HepG2 (cell line): ENCODE measurements around the gene MTO1. TPM values are rescaled to one million over a fixed set of nuclear protein-coding genes. Genes with fewer than 3 reads are reported as not detected.
A peak's percentile ranks its signal among the peaks of the same experiment; 100 is the strongest.
"Not testable (repeated sequence)": the region's sequence is repeated elsewhere in the genome, so short reads cannot be mapped to it uniquely, and the experiment has no call there.

Source experiments
- ATAC-seq: fragments of 200-7000 bp; cut with Tn5 transposase; 3 replicates; pipeline ENCODE4 v1.9.1; 2020; ENCODE audit warnings: mild to moderate bottlenecking, moderate library complexity
- BruUV-seq: library from RNA; stranded (reverse); fragments of 400-500 nt; replicated peaks from 2 replicates; lab custom pipeline; 2021; lab: Mats Ljungman, UMichigan
- CTCF ChIA-PET: fragments of 300-600 bp; formaldehyde crosslinking; extraction: SDS; loops from one replicate; lab custom pipeline; 2021; ENCODE audit warnings: low total read pairs, inconsistent platforms, low intra/inter-chr PET ratio; lab: Yijun Ruan, JAX
- POLR2A ChIA-PET: fragments of 350-600 bp; sonication (Branson Sonifier 250); formaldehyde crosslinking; loops from one replicate; lab custom pipeline; 2020; ENCODE audit warnings: antibody characterized with exemption, inconsistent platforms; lab: Yijun Ruan, JAX
- DNase-seq: peaks from one replicate; pipeline ENCODE4 v3.0.0-alpha.2; 2015; ENCODE audit warnings: low spot score
- FAIRE-seq: peaks from 3 replicates; lab custom pipeline; 2011; peaks lifted over from hg19 to GRCh38; lab: Jason Lieb, UNC
- H2AFZ ChIP-seq: one replicate; pipeline ENCODE4 v1.6.1; 2011; ENCODE audit warnings: low read length, inconsistent platforms
- H3K27ac ChIP-seq: fragments of 300-600 bp; 3 replicates; pipeline ENCODE4 v1.8.0; 2011; ENCODE audit warnings: mixed run types, mild to moderate bottlenecking, mixed read lengths, low read length, inconsistent platforms; ENCODE audit not compliant: insufficient read depth; ENCODE audit errors: extremely low read length
- H3K27me3 ChIP-seq, 2 experiments: fragments of 200-600 bp in 1 of 2; 2 replicates in 1 of 2; 3 replicates in 1 of 2; pipeline versions ENCODE4 v1.6.0 to v1.8.0; 2011; ENCODE audit warnings: low read length in 2 of 2, mild to moderate bottlenecking in 2 of 2, moderate library complexity in 2 of 2, inconsistent platforms in 1 of 2; ENCODE audit not compliant: insufficient read depth in 2 of 2, control insufficient read depth in 1 of 2
- H3K36me3 ChIP-seq, 2 experiments: fragments of 200-600 bp in 1 of 2; replicated peaks in 1 of 2; 2 replicates in 1 of 2; 3 replicates in 1 of 2; pipeline versions ENCODE4 v1.5.1 to v1.8.0; 2011; ENCODE audit warnings: low read length in 2 of 2, inconsistent platforms in 1 of 2; ENCODE audit not compliant: insufficient read depth in 2 of 2, control insufficient read depth in 1 of 2
- H3K4me1 ChIP-seq: 2 replicates; pipeline ENCODE4 v1.5.1; 2012; ENCODE audit warnings: low read length, inconsistent platforms; ENCODE audit not compliant: insufficient read depth
- H3K4me2 ChIP-seq: 2 replicates; pipeline ENCODE4 v1.6.0; 2011; ENCODE audit warnings: low read depth, low read length, inconsistent platforms
- H3K4me3 ChIP-seq, 3 experiments: fragments of 200-600 bp in 1 of 3; sonication (generic), shearing (Covaris generic) in 1 of 3; replicated peaks in 1 of 3; 2 replicates each; pipeline ENCODE4 v1.5.1; 2011 to 2016; ENCODE audit warnings: low read length in 3 of 3, inconsistent platforms in 2 of 3, low read depth in 2 of 3, mild to moderate bottlenecking in 2 of 3, control low read depth in 1 of 3, mixed read lengths in 1 of 3; ENCODE audit not compliant: insufficient read depth in 1 of 3
- H3K79me2 ChIP-seq: one replicate; pipeline ENCODE4 v1.6.1; 2011; ENCODE audit warnings: low read length, inconsistent platforms; ENCODE audit not compliant: insufficient read depth
- H3K9ac ChIP-seq: 2 replicates; pipeline ENCODE4 v1.6.0; 2011; ENCODE audit warnings: mild to moderate bottlenecking, low read depth, low read length, inconsistent platforms; ENCODE audit not compliant: insufficient read depth
- H3K9me3 ChIP-seq: 2 replicates; pipeline ENCODE4 v1.5.1; 2012; ENCODE audit warnings: mild to moderate bottlenecking, low read length
- H4K20me1 ChIP-seq: 2 replicates; pipeline ENCODE4 v1.6.0; 2011; ENCODE audit warnings: inconsistent platforms, mild to moderate bottlenecking, low read length, moderate library complexity; ENCODE audit not compliant: insufficient read depth
- ARID2 ChIP-seq: sonication (generic); formaldehyde crosslinking; IDR thresholded peaks from 2 replicates; pipeline ENCODE4 v1.8.1; 2022; ENCODE audit warnings: mild to moderate bottlenecking, missing genetic modification reagents, borderline replicate concordance
- ATF7-NPFF ChIP-seq: sonication (generic); formaldehyde crosslinking; IDR thresholded peaks from 2 replicates; pipeline ENCODE4 v1.8.1; 2023; ENCODE audit warnings: mild to moderate bottlenecking, low read depth, missing genetic modification reagents, moderate library complexity
- BHLHE40 ChIP-seq: IDR thresholded peaks from 2 replicates; pipeline ENCODE4 v1.6.1; 2011; ENCODE audit warnings: low read length, improper control_type of control experiment
- CC2D1A ChIP-seq: sonication (generic); formaldehyde crosslinking; IDR thresholded peaks from 2 replicates; pipeline ENCODE4 v1.8.1; 2023; ENCODE audit warnings: mild to moderate bottlenecking, missing genetic modification reagents
- FOXA1 ChIP-seq, 2 experiments: fragments of 450-650 bp in 1 of 2; sonication (generic) in 1 of 2; formaldehyde crosslinking in 1 of 2; IDR thresholded peaks; 2 replicates each; pipeline versions ENCODE4 v1.4.0 to v1.6.1; 2016 to 2020; ENCODE audit warnings: missing genetic modification reagents in 1 of 2
- KMT2A ChIP-seq: sonication (generic); formaldehyde crosslinking; IDR thresholded peaks from 2 replicates; pipeline ENCODE4 v1.4.0; 2020; ENCODE audit warnings: missing genetic modification reagents
- MAFK ChIP-seq, 2 experiments: IDR thresholded peaks in 1 of 2; conservative IDR thresholded peaks in 1 of 2; 2 replicates each; pipeline ENCODE4 v1.6.1; 2011; ENCODE audit warnings: improper control_type of control experiment in 2 of 2, low read length in 2 of 2
- MTA1 ChIP-seq: sonication (generic); formaldehyde crosslinking; IDR thresholded peaks from 2 replicates; pipeline ENCODE4 v1.4.0; 2020; ENCODE audit warnings: missing genetic modification reagents, mild to moderate bottlenecking, borderline replicate concordance
- PCBP2 ChIP-seq: fragments of 200-400 bp; formaldehyde crosslinking; optimal IDR thresholded peaks from 2 replicates; pipeline ENCODE3; 2018; ENCODE audit warnings: low read length, low read depth; ENCODE audit not compliant: poor library complexity, severe bottlenecking
- RBM39 ChIP-seq: fragments of 200-400 bp; formaldehyde crosslinking; IDR thresholded peaks from one replicate; pipeline ENCODE4 v1.6.1; 2018; ENCODE audit warnings: antibody characterized with exemption, mild to moderate bottlenecking, low read depth, low read length; ENCODE audit not compliant: poor library complexity, severe bottlenecking
- SPEN ChIP-seq: sonication (generic); formaldehyde crosslinking; IDR thresholded peaks from 2 replicates; pipeline ENCODE4 v1.5.1; 2020; ENCODE audit warnings: low read depth, mild to moderate bottlenecking, missing genetic modification reagents
- STAT5B ChIP-seq: sonication (generic); formaldehyde crosslinking; IDR thresholded peaks from 2 replicates; pipeline ENCODE4 v1.4.0; 2020; ENCODE audit warnings: missing genetic modification reagents
- ZFP36L1 ChIP-seq: sonication (generic); formaldehyde crosslinking; IDR thresholded peaks from 2 replicates; pipeline ENCODE4 v1.8.0; 2022; ENCODE audit warnings: mild to moderate bottlenecking, missing genetic modification reagents, moderate library complexity
- ZFP36L2 ChIP-seq: sonication (generic); formaldehyde crosslinking; IDR thresholded peaks from 2 replicates; pipeline ENCODE4 v1.4.0; 2020; ENCODE audit warnings: missing genetic modification reagents
- ZMYM3 ChIP-seq: sonication (generic); formaldehyde crosslinking; IDR thresholded peaks from 2 replicates; pipeline ENCODE4 v1.5.1; 2020; ENCODE audit warnings: mild to moderate bottlenecking, missing genetic modification reagents
- ZNF546 ChIP-seq: sonication (generic); formaldehyde crosslinking; conservative IDR thresholded peaks from 2 replicates; pipeline ENCODE4 v1.8.1; 2023; ENCODE audit warnings: mild to moderate bottlenecking, missing genetic modification reagents
- ZNF589 ChIP-seq: sonication (generic); formaldehyde crosslinking; conservative IDR thresholded peaks from 2 replicates; pipeline ENCODE4 v1.8.0; 2022; ENCODE audit warnings: mild to moderate bottlenecking, moderate library complexity, missing genetic modification reagents
- ZNF792 ChIP-seq: IDR thresholded peaks from 2 replicates; pipeline ENCODE4 v1.6.1; 2016
- WGBS: methylation state at CpG from one replicate; pipeline ENCODE4 v1.1.6; 2017; ENCODE audit warnings: low lambda C conversion rate; 5-methylcytosine and 5-hydroxymethylcytosine counted together
- in situ Hi-C: cut with HindIII; loops from 2 replicates; pipeline ENCODE4 v1.10.0; 2017; ENCODE audit warnings: low pct_unique_long_range_greater_than_20kb; ENCODE audit not compliant: extremely low pct_ligation_motif_present
- intact Hi-C: fragments of 100-400 bp; cut with micrococcal nuclease; formaldehyde crosslinking; loops from one replicate; pipeline ENCODE4 v1.10.0; 2022; ENCODE audit not compliant: unreplicated experiment
- polyA plus RNA-seq, 8 experiments: library from polyadenylated mRNA; depleted of rRNA in 3 of 8; stranded (reverse) in 7 of 8; unstranded in 1 of 8; fragments of >200 nt; fragmentation: Illumina TruSeq in 4 of 8; extraction: Trizol in 4 of 8; gene quantifications; 2 replicates each; pipeline versions ENCODE4 v1.2.1 to v1.2.3, GENCODE V29; 2011 to 2016; ENCODE audit warnings: low read depth in 4 of 8, missing spikeins in 1 of 8, mixed read lengths in 1 of 8; ENCODE audit not compliant: insufficient read depth in 1 of 8
- total RNA-seq, 5 experiments: library from RNA; depleted of rRNA; stranded (reverse); fragments of >200 nt; fragmentation: Illumina TruSeq; extraction: Trizol; gene quantifications; 2 replicates each; pipeline ENCODE4 v1.2.3, GENCODE V29; 2016; ENCODE audit warnings: low read depth in 1 of 5
- TF ChIP-seq, protein P1 (sequence below): sonication (generic); formaldehyde crosslinking; IDR thresholded peaks from 2 replicates; pipeline ENCODE4 v1.4.0; 2020; ENCODE audit warnings: missing genetic modification reagents, mild to moderate bottlenecking, borderline replicate concordance
- TF ChIP-seq, protein P2 (sequence below): sonication (generic); formaldehyde crosslinking; IDR thresholded peaks from 2 replicates; pipeline ENCODE4 v1.4.0; 2020; ENCODE audit warnings: mild to moderate bottlenecking, missing genetic modification reagents

MTO1 gene
- total and polyA plus RNA-seq, 2 of the 13 experiments (the other 11 are each of a cell fraction or from before 2014, with no cell fraction given): 21.1 to 45.3 TPM

DNA sequence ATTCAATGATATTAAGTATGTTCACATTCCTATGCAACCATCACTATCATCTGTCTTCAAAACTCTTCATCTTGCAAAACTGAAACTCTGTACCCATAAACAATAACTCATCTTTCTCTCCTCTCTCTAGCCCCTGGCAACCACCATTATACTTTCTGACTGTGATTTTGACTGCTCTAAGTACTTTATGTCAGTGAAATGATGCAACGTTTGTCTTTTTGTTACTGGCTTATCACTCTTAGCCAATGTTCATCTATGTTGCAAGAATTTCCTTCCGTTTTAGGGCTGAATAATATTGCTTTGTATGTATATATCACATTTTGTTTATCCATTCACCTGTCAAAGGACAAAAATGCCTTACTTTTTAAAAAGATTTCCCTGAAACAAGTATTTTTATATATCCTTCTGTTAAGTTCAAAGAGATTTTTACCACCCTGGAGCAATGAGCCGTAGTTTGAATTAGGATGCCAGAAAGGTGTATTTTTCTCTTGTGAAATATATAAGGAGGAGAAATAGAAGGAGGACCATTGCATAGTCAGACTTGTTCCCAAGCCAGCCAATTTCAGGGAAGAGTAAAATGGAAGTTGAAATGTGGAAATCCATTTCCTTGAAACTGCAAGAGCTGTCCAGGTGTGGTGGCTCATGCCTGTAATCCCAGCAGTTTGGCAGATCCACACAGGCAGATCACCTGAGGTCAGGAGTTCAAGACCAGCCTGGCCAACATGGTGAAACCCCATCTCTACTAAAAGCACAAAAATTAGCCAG, 5.5 kb upstream of the MTO1 start (continued):
- TF ChIP-seq ZFP36L2 (CRISPR knock-in tag): no peak
- no peak for TF ChIP-seq ZNF589
- no peak for TF ChIP-seq ATF7-NPFF (CRISPR knock-in tag)
- no peak for TF ChIP-seq PCBP2
- TF ChIP-seq MAFK (conservative IDR thresholded peaks at IDR 0.05 in 1 of 2, IDR thresholded peaks at IDR 0.05 in 1 of 2; ENCODE audit: low read length in 2 of 2): 0 out of 4 replicates have a peak, but pooled peaks of 1 of the 2 experiments have one; percentile 3
- TF ChIP-seq KMT2A (CRISPR knock-in tag): no peak
- no peak for TF ChIP-seq MTA1 (CRISPR knock-in tag)
- no peak for TF ChIP-seq FOXA1 (IDR thresholded peaks at IDR 0.05)
- no peak for TF ChIP-seq FOXA1 (CRISPR knock-in tag; IDR thresholded peaks at IDR 0.05)
- no peak for TF ChIP-seq SPEN (CRISPR knock-in tag)
- TF ChIP-seq, protein P1, sequence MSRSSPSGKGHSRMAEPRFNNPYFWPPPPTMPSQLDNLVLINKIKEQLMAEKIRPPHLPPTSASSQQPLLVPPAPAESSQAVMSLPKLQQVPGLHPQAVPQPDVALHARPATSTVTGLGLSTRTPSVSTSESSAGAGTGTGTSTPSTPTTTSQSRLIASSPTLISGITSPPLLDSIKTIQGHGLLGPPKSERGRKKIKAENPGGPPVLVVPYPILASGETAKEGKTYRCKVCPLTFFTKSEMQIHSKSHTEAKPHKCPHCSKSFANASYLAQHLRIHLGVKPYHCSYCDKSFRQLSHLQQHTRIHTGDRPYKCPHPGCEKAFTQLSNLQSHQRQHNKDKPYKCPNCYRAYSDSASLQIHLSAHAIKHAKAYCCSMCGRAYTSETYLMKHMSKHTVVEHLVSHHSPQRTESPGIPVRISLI (CRISPR knock-in tag): no peak
- TF ChIP-seq, protein P2, sequence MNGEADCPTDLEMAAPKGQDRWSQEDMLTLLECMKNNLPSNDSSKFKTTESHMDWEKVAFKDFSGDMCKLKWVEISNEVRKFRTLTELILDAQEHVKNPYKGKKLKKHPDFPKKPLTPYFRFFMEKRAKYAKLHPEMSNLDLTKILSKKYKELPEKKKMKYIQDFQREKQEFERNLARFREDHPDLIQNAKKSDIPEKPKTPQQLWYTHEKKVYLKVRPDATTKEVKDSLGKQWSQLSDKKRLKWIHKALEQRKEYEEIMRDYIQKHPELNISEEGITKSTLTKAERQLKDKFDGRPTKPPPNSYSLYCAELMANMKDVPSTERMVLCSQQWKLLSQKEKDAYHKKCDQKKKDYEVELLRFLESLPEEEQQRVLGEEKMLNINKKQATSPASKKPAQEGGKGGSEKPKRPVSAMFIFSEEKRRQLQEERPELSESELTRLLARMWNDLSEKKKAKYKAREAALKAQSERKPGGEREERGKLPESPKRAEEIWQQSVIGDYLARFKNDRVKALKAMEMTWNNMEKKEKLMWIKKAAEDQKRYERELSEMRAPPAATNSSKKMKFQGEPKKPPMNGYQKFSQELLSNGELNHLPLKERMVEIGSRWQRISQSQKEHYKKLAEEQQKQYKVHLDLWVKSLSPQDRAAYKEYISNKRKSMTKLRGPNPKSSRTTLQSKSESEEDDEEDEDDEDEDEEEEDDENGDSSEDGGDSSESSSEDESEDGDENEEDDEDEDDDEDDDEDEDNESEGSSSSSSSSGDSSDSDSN (CRISPR knock-in tag): no peak
- no peak for TF ChIP-seq ZMYM3 (CRISPR knock-in tag)
- TF ChIP-seq ARID2 (CRISPR knock-in tag): no peak
- TF ChIP-seq ZFP36L1 (CRISPR knock-in tag): no peak
- TF ChIP-seq ZNF546 (CRISPR knock-in tag): no peak
- no peak for TF ChIP-seq CC2D1A (CRISPR knock-in tag)
- no peak for TF ChIP-seq RBM39
- no peak for TF ChIP-seq STAT5B (CRISPR knock-in tag)
- no peak for TF ChIP-seq BHLHE40
- TF ChIP-seq ZNF792: no peak

DNA sequence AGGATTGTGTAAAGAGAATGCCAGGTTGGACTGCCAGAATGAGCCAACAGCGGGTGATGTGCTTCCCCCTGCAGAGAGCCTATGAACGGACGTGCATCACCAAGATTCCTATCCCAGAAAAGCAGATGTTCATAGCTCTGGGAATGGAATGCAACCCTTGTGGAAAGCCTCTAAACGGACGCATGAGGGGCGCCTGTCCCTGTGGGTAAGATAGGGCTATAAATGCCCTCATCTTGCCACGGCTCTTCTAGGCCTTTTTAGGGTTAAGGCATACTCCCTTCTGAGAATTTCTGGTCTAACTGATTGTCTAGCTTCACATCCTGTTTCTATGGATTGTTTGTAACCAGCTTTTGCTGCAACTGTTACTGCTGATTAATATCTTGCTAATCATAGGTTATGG, 2.1 kb upstream of the MTO1 start:
- H3K9ac ChIP-seq, H3K4me2 ChIP-seq, intact Hi-C loops, POLR2A ChIA-PET, H2AFZ ChIP-seq, BruUV-seq, FAIRE-seq, H3K36me3 ChIP-seq, CTCF ChIA-PET, H3K27ac ChIP-seq, H3K27me3 ChIP-seq, H3K4me3 ChIP-seq, in situ Hi-C loops, H3K9me3 ChIP-seq, H4K20me1 ChIP-seq, ATAC-seq, DNase-seq: not testable (repeated sequence)
- H3K79me2 ChIP-seq: peaks cover 23% of the 10 kb centered on the region
- peaks cover 36% of the 10 kb centered on the region for H3K4me1 ChIP-seq
- 73% methylated on average over 6 of the region's 7 CpGs for WGBS
